ENCODE results near the gene DTNBP1.

The DTNBP1 gene

DNA sequence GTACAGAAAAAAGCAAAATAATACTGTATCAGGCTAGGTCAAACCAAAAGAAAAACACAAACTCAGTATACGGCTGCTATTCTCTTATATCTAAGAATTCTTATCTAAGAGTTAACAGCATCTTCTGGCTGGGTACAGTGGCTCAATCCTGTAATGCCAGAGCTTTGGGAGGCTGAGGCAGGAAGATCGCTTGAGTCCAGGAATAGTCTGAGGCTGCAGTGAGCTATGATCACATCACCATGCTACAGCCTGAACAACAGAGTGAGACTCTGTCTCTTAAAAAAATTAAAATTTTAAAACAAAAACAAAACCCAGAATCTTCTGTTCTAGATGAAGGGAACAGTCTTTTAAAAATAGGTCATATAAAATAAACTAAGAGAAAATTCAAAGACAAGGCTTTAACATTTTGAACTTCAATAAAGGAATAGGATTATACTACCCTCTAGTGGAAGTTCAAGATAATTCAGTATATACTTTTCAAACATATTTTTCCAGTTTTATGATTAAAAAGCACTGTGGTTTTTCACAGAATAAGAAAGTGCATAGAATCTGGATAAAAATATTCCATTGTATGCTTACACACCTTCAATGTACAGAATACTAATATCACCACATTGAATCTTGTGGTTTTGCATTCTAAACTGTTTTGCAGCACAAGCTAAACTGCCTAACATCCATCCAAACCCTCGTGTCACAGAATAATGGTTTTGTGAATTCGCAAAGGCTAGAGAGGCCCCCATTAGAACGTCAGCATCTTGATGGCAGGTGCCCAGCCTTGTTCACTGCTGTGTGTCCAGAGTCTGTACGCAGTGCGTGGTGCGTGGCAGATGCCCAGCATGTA is 39.3 kb downstream of the DTNBP1 start:
- peak in 1 of 2 experiments; percentile 6 for DNase-seq

DNA sequence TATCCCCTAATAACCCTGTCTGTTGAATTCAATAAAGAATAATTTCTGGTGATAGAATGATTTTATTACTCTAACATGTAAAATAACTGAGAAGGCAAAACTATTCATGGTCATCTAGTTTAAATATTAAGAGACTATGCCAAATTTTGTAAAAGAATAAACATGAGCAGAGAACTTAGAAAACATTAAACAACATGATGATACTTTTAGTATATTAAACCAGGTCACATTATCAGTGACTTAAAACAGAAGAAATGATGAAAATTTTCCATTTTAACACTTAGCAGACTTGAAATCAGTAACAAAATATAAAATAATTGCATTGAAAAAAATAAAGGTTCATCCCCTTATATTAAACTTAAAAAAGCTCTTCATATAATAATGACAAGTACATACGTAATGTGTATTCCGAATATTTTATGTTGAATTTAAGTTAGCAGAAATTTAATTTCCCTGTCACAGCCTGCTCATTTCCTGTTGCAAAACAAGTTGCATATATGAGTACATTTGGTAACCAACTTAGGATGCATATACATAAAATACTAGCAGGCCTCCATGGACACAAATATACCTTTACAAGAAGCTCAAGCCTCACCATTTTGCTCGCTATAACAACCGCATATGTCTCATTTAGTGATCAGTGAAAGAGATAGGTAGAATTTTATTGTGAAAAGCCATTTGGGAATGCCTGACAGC is 40.6 kb downstream of the DTNBP1 start:
- no peak for DNase-seq

DNA sequence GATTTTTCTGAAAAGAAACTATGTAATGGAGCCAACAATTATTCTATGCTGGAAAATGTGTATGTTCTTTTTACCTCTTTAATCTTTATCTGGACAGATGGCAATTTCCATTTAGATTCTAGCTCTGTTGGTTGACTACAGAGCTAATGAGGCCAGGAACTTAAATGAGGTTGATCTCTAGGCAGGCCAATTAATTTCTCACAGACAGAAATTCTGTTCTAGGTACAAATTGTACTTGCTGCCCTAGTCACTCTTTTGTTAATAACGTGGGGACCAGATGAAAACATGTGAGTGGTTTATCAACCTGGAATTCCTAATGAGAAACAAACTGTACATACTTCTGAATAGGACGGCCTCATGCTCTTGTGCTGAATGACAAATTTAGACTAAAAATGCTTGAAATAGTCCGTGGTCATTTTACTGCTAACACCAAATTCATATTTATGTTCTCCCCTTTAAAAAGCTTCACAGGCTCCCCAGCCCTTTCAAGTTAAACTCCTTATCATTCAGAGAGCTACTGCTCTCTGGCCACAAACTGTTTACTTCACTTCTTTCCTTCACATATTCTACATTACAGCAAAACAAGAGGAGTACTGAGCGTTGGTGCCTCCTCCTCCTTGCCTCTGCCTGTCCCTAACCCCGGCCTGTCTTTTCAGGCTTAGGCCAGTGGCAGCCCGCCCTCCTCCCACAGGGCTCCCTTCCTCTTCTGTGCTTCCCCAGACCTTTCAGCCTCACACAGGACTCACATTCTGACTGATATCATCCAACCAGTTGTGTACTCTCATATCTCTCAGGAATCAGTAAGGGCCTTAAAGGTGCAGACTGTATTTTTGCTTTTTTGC is 41.4 kb downstream of the DTNBP1 start:
- DNase-seq, result no peak

DNA sequence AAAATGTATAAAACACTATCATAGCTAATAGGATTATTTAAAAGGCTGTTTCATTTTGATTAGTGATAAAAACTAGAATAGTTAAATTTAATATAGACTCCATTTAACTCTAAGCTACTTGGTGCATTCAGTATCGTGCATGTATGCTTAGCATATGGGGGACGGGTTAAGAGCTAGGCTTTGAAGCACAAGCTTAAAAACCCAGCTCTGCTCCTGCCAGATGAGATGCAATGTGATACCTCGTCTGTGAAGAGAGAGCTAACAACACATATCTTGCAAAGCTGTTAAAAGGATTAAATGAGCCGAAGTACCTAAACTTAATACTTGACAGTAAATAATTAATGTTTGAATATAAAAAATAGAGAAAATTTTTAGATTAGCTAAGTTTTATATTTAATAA is 42.2 kb downstream of the DTNBP1 start:
- DNase-seq, result no peak

DNA sequence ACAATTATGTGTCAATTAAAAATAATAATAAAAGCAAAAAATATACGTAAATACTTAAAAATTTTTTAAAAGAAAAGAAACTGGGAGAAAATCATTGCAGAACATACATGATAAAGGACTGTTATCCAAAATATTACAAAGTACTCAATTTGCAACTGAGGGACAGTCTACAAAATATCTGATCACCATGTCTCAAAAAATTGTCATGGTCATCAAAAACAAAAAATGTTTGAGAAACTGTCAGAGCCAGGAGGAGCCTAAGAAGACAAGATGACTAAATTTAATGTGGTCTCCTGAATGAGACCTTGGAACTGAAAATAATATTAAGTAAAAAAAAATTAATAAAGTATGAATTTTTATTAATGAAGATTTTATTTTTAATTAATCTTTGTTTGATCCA is 43.5 kb downstream of the DTNBP1 start:
- DNase-seq, result no peak

DNA sequence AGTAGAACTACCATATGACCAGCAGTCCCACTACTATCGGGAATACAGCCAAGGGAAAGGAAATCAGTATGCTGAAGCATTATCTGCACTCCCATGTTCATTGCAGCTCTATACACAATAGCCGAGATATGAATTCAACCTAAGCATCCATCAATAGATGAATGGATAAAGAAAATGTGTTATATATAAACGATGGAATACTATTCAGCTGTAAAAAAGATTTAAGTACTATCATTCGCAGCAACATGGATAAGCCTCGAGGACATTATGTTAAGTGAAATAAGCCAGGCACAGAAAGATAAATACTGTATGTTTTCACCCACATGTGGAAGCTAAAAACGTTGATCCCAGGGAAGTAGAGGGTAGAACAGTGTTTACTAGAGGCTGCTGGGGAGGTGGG is 44.1 kb downstream of the DTNBP1 start:
- no peak for DNase-seq

DNA sequence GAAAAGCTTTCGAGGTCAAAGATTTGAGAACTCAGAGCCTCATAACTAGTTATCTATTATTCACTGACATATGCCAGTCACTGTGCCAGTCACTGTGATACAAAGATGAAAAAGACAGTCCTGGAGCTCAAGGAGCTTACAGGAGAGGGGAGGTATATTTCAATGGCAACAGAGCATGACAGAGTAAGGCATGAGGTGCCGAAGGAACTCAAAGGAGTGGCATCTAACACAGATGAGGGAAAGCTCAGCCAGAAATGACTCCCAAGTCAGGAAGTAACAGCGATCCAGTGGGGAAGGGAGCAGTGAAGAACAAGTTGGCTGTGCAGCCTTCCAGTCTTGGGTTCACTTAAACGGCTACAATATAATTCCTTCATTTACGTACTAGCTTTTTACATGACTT is 46.6 kb downstream of the DTNBP1 start:
- DNase-seq, result no peak

DNA sequence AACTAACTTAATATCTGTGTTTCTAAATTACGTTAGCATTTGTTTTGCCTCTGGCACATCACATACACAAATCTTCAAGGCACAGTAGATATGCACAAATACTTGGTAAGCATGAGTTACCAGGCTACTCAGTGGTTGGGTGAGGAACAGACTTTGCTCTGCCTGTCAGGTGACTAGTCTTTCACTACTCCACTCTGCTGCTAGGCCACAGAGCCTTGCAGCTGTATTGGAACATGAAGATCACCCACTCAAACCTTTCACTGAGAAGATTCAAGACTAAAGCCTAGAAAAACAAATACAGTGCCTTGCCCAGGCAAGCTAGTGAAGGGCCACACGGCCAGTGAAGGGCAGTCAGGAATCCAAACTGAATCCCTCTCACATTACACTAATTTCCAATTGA is 47.0 kb downstream of the DTNBP1 start:
- no peak for DNase-seq

DNA sequence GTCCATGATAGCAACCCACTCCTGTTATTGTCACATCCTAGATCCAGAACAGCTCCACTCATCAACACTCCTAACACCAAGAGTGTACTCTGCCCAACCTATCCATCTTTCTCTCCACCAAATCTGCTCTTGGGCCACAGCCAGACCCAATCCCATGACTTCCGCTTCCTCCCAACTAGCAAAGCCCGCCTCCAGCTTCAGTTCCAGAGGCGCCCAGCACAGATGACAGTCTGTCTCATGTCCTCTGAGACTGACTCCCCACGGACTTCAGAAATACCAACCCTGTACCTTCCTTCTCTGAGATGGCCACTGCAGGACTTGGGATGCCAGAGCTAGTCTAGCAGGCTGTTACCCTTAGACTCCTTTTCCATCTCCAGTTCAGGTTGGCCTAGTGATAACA is 48.6 kb downstream of the DTNBP1 start:
- DNase-seq, result no peak

DNA sequence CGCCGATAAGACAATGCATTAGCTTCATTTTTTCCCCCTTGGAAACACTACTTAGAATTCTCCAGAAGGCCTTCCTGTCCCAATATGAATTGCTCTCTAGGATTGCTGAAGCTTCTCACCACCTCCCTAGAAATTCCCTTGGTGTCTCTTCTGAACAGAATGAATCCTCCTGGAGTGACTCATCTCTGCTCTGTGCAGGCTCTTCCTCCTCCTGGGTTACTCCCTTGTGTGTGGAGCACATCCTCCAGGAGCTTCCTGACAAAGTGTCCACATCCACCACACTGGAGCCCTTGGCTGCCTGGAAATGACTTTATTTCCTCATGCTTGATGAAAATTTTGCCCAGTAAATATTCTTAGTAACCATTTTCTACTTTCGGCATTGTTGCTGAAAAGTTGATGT is 54.4 kb downstream of the DTNBP1 start:
- no peak for DNase-seq

DNA sequence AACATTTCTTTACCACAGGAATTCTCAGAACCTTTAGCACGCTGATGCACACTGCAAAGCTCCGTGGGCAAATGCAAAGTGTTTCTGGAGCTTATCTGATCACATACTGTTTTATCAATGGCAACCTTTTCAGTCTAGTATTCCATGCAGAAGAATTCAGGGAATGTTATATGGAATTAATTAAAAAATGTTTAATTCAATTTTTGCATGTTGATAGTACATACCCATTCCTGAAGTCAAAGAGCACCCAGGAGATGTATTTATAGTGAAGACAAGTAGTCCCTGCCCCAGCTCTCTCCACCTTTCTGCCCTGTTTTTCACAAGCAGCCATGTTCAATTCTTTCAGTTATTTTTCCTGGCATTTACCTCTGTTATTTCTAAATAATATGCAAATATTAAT is 55.2 kb downstream of the DTNBP1 start:
- no peak for DNase-seq

DNA sequence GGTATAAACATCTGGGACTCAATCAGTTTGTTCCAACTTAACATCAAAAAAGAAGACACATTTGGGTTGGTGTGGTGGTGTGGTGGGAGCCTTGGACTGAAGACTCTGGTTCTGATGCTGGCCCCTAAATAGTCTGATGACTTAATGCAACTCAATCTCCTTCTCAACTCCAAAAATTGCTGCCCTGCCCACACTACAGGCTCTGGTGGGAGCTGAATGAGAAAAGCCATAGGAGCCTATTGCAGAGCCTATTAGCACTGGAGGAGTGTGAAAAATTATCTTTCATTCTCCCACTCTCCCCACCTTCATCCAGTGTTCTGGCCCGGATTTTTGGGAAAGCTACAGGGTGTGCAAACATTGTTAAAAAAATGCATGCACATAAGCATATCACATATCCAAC is 56.5 kb downstream of the DTNBP1 start:
- DNase-seq, result no peak

DNA sequence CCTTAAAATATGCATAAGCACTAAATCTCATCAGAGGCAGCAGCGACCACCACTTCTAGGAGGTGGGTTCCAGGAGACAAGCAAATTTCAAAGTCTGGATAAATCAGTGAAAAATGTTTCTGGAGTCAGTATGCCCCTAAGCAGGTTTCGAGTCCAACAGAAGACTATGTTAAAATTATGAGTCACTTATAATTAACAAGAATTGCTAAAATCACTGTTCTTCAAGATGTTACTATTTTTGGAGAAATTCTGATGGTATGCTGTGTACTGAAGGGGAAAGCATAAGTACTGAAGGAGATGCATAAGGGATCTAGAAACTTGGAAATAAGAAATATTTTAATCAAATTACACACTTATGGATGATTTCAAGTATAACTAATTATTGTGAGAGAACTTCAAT is 58.0 kb downstream of the DTNBP1 start:
- no peak for DNase-seq

DNA sequence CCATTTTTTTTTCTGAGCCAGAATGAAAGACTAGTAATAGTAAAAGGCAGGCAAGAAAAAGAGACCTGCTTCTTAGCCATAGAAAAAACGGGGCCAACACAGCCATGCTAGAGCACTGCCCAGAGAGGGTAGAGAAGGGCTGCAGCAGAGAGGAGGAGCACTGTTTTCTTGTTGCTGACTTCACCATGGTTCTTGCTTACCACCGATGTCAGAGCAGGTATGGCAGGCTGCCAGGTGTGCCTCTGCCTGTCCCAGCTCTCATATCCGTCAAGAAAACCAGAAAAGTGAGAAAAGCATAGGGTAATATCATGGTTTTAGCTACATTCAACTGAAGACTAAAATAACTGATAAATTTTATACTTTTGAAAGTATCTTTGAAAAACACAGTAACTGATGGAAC is 60.7 kb downstream of the DTNBP1 start:
- DNase-seq, result no peak

DNA sequence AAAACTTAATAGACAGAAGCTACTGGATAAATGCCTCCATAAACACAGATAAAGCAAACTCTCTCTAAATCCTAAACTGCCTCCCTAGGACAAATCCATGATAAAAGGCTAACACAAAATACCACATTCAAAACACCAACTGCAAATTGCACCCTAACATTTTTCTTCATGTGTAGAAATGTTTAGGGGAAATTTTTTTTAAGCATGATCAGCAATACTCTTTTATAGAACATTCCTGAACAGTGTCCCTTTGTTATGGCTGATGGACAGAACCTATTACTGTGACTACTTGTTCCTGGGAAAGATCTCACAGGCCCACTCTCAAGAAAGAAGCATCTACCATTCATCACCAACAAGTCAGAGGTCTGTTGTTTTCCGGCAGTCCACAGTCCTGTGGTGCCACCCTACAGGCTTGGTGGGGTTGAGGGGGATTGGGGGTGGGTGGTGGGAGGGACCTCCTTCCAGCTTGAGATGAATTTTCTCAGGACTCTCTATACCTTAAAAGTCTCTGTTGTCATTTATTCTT is 64.5 kb downstream of the DTNBP1 start:
- no peak for DNase-seq

DNA sequence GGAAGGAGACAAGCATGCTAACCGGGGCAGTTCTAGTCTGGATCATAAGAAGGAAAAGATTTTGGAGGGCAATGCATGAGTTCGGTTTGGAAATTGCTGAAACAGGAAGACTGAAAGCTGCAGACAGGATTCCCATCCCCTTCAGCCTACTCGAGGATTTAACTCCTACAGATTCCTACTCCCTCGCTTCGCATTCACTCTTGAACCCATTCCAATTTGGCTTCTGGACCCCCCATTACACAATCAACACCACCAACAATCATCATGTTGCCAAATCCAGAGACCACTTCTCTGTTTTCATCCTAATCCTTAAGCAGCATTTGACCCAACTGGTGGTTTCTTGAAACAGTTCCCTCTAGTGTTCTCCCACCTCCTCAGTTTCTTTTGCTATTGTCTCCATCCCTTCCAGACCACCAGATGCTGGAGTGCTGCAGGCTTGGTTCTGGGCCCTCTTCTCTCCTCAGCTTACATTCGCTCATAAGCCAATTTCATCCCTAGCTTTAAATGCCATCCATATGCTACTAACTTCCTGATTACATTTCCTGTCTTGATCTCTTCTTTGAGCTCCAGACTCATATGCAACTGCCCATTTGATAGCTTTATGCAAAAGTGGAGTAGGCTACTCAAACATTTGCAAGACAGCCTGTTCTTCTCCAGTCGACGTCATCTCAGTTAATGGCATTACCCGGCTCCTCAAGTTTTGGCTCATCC is 66.5 kb downstream of the DTNBP1 start:
- DNase-seq, result no peak

DNA sequence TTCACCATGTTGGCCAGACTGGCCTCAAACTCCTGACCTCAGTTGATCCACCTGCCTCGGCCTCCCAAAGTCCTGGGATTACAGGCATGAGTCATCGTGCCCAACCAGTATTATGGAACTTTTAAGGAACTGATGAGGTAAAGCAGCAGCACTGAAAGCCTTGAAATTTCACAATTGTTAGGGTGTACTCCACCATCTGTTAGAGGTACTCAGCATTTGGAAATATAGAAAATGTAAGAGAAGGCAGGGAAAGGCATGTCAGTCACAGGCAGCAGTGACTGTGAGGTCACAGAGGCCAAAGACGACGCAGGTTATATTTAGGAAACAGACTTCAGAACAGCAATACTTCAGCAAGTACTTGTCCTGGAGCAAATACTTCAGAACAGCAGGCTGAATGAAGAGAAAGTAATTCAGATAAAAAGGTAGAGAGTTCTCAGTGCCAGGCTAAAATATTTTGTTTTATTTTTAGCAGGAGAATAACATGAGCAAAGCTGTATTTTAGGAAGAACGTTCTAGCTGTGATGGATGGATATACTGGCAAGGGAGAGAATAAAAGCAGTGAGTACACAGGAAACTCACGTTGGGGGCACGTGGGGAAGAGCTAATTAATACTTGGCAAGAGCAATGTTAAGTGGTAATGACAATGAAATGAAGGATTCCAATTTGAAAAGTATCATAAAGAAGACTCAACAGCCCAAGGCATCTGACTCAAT is 67.2 kb downstream of the DTNBP1 start:
- DNase-seq, result no peak

DNA sequence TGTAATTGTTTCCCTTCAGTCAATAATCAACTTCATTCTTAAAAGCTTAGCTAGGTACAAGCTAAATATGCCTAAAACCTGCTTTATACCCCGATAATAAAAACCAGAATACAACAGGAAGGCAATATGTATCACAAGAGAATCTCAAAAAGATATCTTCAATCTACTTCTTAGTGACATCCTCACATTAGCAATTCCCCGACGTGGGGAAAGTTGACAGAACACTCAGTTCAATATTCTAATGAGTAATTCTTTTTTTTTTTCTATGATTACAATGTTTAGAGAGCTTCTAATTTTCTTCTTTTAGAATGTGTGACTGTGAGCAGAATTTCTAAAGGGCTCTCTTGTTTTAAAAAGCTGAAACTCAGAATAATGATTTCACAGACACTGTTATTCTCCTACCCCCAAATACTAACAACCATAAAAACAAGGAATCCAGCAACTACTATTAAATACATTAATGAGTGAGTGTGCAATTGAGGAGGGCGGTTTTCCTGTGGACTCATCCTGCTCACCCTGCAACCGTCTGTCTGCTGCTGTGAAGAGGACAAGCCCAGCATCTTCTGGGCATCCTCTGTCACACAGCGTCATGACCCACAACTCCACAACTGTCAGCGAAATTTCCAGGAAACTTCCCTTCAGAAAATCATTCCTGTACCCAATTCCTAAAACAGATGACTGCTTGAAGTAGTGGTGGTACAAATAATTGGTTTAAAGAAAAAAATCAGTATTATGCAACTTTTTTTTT is 68.1 kb downstream of the DTNBP1 start:
- no peak for DNase-seq

DNA sequence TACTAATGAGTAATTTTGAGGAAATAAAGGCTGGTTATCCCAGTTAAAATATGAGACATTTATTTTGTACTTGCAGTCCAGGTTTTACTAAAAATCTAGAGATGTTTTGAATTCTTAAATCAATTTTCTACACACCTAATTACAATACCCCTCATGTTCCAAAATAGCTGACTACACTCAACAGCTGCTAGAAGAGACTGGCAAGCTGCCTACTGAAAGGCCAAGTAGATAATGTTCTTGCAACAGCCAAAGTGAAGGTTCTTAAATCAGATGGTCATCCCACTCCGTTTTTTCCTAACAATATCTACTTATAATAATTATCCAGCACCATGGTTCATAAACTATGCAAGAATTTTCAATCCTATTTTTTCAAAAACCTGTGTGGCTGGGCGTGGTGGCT is 69.0 kb downstream of the DTNBP1 start:
- DNase-seq, result no peak

DNA sequence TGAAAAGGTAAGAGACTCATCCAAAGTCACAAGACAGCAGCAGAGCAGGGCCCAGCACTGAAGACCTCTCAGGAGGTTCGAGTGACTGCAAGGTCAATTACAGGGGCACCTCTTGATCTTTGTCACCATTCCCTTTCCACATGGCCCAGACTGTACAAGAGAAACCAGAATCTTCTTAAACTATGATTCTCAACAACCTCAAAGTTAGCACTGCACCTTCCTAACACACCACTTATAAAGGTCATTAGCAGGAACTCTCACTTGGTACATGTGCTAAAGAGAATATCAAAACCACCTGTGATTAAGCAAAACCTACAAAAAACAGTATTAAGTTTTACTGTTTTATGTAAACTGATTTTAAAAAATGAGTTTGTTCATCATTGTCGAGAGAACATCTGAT is 70.2 kb downstream of the DTNBP1 start:
- DNase-seq, result no peak

DNA sequence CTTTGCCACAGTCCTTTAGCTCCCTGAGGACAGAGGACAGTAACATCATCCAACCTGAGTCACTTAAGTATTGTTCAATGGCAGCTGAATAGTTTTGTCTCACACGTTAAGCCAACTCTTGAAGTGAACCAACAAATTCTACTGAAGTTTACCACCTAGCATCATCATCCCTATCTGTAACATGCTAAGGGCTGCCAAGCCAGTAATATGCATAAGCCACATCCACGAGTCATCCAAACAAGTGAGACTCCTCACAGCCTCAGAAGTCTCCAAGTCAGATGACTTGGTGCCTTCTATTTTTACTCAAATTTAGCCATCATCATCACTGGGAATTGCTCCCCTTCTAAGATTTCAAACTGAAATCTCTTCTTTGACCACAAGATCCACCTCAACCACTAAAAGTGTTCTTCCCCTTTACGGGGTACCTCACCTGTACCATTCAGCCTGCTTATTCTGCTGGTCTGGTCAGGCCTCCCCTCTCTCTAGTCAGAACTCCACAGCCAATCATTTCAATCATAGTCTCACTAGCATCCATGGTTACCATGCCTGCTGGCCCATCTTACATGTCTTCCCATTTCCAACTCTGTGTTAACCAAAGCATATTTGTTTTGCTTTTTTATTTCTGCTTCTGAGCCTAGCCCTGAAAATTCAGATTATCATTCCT is 73.7 kb downstream of the DTNBP1 start:
- DNase-seq, result no peak

Data from SHP77 (cell line).